Ishikawa (cell line): ENCODE results near the gene AKR1E2.

Source experiments
- CEBPB ChIP-seq: IDR thresholded peaks from 2 replicates; pipeline ENCODE4 v1.6.1; 2012
- EGR1 ChIP-seq: IDR thresholded peaks from 2 replicates; pipeline ENCODE4 v1.6.1; 2012
- EP300 ChIP-seq: IDR thresholded peaks from 2 replicates; pipeline ENCODE4 v1.6.1; 2012; ENCODE audit warnings: borderline replicate concordance
- USF1 ChIP-seq: IDR thresholded peaks from 2 replicates; pipeline ENCODE4 v1.6.1; 2012
- TF ChIP-seq, protein P1 (sequence below): IDR thresholded peaks from 2 replicates; pipeline ENCODE4 v1.6.1; 2012; ENCODE audit warnings: low read depth, mild to moderate bottlenecking
- TF ChIP-seq, protein P2 (sequence below): IDR thresholded peaks from 2 replicates; pipeline ENCODE4 v1.6.1; 2012

- TF ChIP-seq CEBPB (no peak), USF1 (no peak), EGR1 (no peak), EP300 (no peak)
- TF ChIP-seq, protein P1, sequence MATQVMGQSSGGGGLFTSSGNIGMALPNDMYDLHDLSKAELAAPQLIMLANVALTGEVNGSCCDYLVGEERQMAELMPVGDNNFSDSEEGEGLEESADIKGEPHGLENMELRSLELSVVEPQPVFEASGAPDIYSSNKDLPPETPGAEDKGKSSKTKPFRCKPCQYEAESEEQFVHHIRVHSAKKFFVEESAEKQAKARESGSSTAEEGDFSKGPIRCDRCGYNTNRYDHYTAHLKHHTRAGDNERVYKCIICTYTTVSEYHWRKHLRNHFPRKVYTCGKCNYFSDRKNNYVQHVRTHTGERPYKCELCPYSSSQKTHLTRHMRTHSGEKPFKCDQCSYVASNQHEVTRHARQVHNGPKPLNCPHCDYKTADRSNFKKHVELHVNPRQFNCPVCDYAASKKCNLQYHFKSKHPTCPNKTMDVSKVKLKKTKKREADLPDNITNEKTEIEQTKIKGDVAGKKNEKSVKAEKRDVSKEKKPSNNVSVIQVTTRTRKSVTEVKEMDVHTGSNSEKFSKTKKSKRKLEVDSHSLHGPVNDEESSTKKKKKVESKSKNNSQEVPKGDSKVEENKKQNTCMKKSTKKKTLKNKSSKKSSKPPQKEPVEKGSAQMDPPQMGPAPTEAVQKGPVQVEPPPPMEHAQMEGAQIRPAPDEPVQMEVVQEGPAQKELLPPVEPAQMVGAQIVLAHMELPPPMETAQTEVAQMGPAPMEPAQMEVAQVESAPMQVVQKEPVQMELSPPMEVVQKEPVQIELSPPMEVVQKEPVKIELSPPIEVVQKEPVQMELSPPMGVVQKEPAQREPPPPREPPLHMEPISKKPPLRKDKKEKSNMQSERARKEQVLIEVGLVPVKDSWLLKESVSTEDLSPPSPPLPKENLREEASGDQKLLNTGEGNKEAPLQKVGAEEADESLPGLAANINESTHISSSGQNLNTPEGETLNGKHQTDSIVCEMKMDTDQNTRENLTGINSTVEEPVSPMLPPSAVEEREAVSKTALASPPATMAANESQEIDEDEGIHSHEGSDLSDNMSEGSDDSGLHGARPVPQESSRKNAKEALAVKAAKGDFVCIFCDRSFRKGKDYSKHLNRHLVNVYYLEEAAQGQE: no peak
- TF ChIP-seq, protein P2, sequence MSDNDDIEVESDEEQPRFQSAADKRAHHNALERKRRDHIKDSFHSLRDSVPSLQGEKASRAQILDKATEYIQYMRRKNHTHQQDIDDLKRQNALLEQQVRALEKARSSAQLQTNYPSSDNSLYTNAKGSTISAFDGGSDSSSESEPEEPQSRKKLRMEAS: no peak
Measured at GRCh38 chr10:4816966-4817365, 9.0 kb upstream of the AKR1E2 start.
